Measurements from ENCODE around the gene TMBIM6. TPM values are rescaled to one million over a fixed set of nuclear protein-coding genes. Genes with fewer than 3 reads are reported as not detected.

Gene TMBIM6
- polyA plus RNA-seq, 1 experiment, result 771 TPM

- POLR2A ChIA-PET, result no interaction called here
- CTCF ChIA-PET, result interaction anchor here (0.6 to 16.2 kb wide), 7 partner anchors 11 to 191 kb away, joined by 3 to 413 read pairs (median 5); partner anchors contain the start of gene TMBIM6
- H3K4me3 ChIP-seq (ENCODE audit: low read depth, low read length), result peak overlapping the region; percentile 83
- TF ChIP-seq, protein P1, sequence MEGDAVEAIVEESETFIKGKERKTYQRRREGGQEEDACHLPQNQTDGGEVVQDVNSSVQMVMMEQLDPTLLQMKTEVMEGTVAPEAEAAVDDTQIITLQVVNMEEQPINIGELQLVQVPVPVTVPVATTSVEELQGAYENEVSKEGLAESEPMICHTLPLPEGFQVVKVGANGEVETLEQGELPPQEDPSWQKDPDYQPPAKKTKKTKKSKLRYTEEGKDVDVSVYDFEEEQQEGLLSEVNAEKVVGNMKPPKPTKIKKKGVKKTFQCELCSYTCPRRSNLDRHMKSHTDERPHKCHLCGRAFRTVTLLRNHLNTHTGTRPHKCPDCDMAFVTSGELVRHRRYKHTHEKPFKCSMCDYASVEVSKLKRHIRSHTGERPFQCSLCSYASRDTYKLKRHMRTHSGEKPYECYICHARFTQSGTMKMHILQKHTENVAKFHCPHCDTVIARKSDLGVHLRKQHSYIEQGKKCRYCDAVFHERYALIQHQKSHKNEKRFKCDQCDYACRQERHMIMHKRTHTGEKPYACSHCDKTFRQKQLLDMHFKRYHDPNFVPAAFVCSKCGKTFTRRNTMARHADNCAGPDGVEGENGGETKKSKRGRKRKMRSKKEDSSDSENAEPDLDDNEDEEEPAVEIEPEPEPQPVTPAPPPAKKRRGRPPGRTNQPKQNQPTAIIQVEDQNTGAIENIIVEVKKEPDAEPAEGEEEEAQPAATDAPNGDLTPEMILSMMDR (IDR thresholded peaks at IDR 0.05; ENCODE audit: insufficient read depth, low read depth, low read length), result no peak
- no peaks in the 10 kb centered on the region for H3K36me3 ChIP-seq (ENCODE audit: control insufficient read depth, insufficient read depth, low read length)
- DNase-seq (ENCODE audit: low read depth), result no peak
- H3K27me3 ChIP-seq (ENCODE audit: control insufficient read depth, insufficient read depth, low read length), result peaks cover 3% of the 10 kb centered on the region
Observed at GRCh38 chr12:49705479-49706134, 35.8 kb upstream of the TMBIM6 start.

DNA sequence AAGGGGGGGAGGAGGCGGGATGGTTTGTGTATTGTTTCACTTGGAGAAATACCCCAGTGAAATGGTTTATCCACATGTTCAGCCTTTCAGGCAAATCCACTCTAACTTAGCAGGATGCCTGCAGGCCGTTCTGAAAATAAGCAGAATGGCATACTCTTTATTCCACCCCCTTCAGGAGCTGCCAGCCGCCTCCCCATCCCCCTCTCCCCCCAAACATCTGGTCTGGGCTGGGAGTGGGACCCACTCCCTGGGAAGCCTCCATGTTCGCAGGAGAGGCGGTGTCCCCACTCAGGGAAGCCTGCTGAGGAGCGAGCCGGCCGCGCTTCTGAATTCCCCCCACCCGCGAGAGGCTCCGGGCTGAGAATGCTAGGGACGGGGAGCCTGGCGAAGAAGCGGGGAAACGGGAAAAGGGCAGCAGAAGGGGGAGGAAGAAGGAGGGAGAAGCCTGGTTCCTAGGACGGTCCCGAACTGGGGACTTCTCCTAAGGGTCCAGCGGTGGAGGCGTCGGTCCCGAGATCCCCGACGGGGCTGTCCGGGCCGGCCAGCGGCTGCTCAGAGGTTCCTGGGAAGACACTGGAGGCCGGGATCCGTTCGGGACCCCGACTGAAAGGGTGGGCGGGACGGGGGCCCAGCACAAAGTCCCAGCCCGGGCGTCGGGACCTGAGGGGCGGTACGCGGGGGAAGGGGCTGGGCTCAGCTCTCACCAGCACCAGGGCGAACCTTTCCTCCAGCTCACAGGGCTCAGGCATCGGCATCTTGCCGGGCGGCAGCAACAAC lies 34.8 kb upstream of the TMBIM6 start:
- ChIA-PET CTCF (interaction anchor here (0.6 to 16.2 kb wide), 7 partner anchors 10 to 77 kb away, joined by 3 to 413 read pairs (median 5); partner anchors contain the start of gene TMBIM6), POLR2A (interaction anchor here (0.6 kb wide), 2 partner anchors 19 to 61 kb away, joined by 4 to 6 read pairs; no protein-coding TSS in a partner anchor)
- TF ChIP-seq, protein P1 (IDR thresholded peaks at IDR 0.05; ENCODE audit: insufficient read depth, low read depth, low read length), result no peak
- Histone ChIP-seq H3K4me3 (ENCODE audit: low read depth, low read length) (peak overlapping the region; percentile 83), H3K27me3 (ENCODE audit: control insufficient read depth, insufficient read depth, low read length) (peaks cover 6% of the 10 kb centered on the region), H3K36me3 (ENCODE audit: control insufficient read depth, insufficient read depth, low read length) (no peaks in the 10 kb centered on the region)
- no peak for DNase-seq (ENCODE audit: low read depth)

DNA sequence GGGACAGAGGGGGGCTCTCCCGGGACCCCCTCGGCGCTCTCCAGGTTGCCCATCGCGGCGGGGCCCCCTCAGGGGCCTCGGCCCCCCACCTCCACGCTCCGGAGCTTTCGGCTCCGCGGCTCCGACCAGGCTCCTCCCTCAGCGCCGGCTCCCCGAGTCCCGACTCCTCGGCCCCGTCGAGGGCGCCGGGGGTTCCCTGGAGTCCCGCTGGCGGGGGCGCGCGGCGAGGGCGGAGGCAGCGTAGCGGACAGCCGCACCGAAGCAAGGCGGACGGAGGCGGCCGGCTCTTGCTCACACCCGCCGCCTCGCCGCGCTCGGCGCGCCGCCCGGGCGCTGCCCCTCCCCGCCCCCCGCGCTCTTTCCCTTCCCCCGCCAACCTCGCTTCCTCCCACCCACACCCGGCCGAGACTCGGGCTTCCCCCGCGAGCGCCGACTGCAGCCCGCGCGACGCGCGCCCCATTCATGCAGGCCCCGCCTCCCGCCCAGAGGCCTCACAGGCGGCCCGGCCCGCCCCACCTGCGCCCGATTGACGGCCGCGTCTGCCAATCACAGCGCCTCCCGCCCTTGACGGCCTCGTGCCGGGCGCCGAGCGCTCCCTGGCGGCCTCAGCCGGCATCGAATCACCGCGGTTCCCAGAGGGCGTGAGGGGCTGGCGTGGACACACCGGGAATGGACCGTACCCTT lies 34.1 kb upstream of the TMBIM6 start, which contains the start of gene FMNL3:
Gene FMNL3, minus strand, starts transcription at position 278 of the 684 bp plus-strand sequence. Its CDS starts 225 bp downstream, at position 53.
- CTCF ChIA-PET, result interaction anchor here (0.9 to 16.2 kb wide), 6 partner anchors 33 to 78 kb away, joined by 3 to 413 read pairs (median 4); partner anchors contain the start of gene TMBIM6
- DNase-seq (ENCODE audit: low read depth), result peak; percentile 59
- Histone ChIP-seq H3K27me3 (ENCODE audit: control insufficient read depth, insufficient read depth, low read length) (peaks cover 7% of the 10 kb centered on the region), H3K4me3 (ENCODE audit: low read depth, low read length) (peak within 1 kb of the TSS; percentile 83), H3K36me3 (ENCODE audit: control insufficient read depth, insufficient read depth, low read length) (no peaks in the 10 kb centered on the region)
- TF ChIP-seq, protein P1 (IDR thresholded peaks at IDR 0.05; ENCODE audit: insufficient read depth, low read depth, low read length), result peak; percentile 91
- POLR2A ChIA-PET, result interaction anchor here (0.6 kb wide), 2 partner anchors 20 to 62 kb away, joined by 4 to 6 read pairs; no protein-coding TSS in a partner anchor

- DNase-seq (ENCODE audit: low read depth), result no peak
- ChIA-PET CTCF (interaction anchor here (0.9 to 16.2 kb wide), 6 partner anchors 9 to 78 kb away, joined by 3 to 413 read pairs (median 4); no protein-coding TSS in a partner anchor), POLR2A (no interaction called here)
- H3K36me3 ChIP-seq (ENCODE audit: control insufficient read depth, insufficient read depth, low read length), result no peaks in the 10 kb centered on the region
- H3K4me3 ChIP-seq (ENCODE audit: low read depth, low read length), result no peak overlapping the region
- peaks cover 7% of the 10 kb centered on the region for H3K27me3 ChIP-seq (ENCODE audit: control insufficient read depth, insufficient read depth, low read length)
- TF ChIP-seq, protein P1 (IDR thresholded peaks at IDR 0.05; ENCODE audit: insufficient read depth, low read depth, low read length), result no peak
Observed at GRCh38 chr12:49707812-49708147, 33.6 kb upstream of the TMBIM6 start.

All from BJ (cell line).